NCI-H82 treated with DMSO at 0.1 percent for 48 hours (cell line): ENCODE data around the gene IGFLR1.

Source experiments
- DNase-seq: peaks from one replicate; lab custom pipeline; 2025; ENCODE audit not compliant: unreplicated experiment; lab: John Stamatoyannopoulos, UW

The IGFLR1 gene

DNA sequence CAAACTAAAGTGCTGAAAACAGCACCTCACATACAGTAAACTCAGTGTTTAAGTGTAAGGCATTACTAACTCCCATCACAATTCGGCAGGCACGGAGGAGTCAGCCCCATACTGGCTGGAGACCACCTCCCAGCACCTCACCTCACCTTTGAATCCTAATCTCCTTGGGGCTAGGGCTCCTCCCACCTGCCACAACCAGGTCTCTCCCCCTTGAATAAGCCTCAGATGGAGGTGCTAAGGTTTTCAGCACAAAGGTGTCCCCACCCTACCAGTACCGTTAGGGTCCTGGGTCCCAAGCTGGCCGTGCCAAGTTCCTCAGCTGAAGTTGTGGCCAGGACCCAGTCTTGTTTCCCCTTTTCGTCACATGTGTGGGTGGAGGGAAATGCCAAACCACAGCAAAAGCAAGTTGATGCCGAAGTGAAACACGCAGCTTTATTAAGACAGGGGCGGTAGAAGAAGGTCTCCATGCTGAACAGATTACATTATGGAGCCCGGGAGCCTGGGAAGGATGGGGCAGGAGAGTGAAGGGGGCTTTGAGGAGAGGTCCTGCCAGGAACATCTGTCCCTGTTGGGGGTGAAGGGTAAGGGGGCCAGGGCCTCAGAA lies at the start of gene IGFLR1:
Gene IGFLR1, minus strand, starts transcription at position 332 of the 604 bp plus-strand sequence. CDS start 1,272 bp downstream, outside the sequence.
- DNase-seq = no peak

- no peak for DNase-seq
Measured at GRCh38 chr19:35791814-35792279, 49.6 kb upstream of the IGFLR1 start.

- DNase-seq = no peak
Measured at GRCh38 chr19:35790981-35791813, 48.9 kb upstream of the IGFLR1 start.

DNA sequence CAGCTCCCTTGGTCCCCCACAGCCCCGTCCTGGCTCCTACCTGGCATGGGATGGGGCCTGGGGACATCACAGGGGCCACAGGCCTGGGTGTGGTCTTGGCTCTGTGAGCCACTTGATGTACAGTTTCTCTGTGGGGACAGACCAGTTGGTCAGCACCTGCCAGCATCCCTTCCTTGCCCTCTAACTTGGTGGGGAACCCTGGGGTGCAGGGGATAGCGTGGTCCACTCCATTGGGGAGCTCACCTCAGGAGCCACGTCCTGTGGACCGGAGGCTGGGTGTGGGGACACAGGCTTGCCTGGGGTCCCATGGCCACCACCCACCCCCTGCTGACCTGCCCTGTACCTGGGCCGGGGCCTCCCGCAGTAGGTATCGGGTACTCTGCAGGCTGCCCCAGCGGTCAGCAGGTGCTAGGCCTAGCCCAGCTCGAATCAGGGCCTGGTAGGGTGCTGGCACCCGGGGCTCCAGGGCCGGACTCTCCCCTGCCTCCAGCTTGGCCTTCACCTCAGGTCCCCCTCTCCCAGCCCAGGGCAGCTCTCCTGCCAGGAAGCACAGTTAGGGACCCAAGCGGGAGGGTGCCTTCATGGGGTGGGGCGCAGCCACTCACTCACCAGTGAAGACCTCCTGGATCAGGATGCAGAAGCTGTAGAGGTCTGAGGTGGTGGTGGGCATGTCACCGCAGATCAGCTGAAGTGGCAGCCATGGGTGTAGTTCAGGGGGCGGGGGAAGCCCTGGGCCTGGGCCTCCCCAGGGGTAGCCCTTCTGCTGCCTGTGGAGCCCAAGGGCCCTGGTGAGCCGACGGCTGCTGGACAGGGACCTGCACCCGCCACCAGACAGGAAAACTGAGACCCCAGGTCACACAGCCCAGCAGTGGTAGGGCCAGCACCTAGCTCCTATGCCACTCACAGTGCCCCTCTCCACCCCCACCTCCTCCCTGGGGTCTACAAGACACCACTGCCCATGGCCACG lies 48.0 kb upstream of the IGFLR1 start:
- no peak for DNase-seq

DNA sequence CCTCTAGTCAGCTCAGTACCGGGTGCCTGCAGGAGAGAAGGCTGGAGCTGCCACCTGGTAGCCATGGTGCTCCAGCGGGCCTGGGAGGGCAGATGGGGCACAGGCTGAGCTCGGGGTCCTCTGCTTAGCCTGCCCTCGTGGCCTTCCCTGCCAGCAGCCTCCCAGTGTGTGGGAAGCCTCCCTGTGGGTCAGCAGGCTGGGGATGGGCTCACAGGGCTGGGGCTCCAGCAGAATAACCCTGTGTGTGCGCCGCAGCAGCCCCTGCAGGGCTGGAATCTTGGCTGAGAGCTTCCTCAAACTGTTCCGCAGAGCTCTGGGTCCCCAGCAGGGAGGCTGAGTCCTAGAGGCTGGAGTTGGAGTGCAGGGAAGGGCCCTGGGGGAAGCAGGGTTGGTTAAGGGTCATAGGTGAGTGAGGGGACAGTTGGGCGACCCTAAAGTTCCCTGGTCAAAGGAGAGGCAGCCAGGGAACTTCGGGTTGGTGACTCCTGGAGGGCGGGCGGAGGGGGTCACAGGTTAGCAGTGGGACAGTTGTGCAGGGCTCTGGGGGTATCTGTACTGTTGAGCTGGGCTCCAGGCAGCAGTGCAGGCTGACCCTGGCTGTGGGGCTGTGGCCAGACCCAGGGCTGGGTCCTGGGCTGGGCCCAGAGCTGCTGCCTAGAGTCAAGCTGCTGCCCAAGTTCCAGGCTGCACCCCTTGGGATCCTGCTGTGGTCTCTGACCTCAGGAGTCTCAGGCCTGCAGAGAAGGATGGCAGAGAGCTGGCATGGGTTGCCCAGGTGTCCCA lies 47.1 kb upstream of the IGFLR1 start:
- DNase-seq = no peak

- DNase-seq = no peak
Measured at GRCh38 chr19:35788205-35788960, 46.1 kb upstream of the IGFLR1 start.

- DNase-seq = no peak
Measured at GRCh38 chr19:35787227-35787799, 45.1 kb upstream of the IGFLR1 start.

GRCh38 chr19:35786299-35787160 lies 44.3 kb upstream of the IGFLR1 start:
- no peak for DNase-seq

- no peak for DNase-seq
Measured at GRCh38 chr19:35785339-35785627, 43.0 kb upstream of the IGFLR1 start.

DNA sequence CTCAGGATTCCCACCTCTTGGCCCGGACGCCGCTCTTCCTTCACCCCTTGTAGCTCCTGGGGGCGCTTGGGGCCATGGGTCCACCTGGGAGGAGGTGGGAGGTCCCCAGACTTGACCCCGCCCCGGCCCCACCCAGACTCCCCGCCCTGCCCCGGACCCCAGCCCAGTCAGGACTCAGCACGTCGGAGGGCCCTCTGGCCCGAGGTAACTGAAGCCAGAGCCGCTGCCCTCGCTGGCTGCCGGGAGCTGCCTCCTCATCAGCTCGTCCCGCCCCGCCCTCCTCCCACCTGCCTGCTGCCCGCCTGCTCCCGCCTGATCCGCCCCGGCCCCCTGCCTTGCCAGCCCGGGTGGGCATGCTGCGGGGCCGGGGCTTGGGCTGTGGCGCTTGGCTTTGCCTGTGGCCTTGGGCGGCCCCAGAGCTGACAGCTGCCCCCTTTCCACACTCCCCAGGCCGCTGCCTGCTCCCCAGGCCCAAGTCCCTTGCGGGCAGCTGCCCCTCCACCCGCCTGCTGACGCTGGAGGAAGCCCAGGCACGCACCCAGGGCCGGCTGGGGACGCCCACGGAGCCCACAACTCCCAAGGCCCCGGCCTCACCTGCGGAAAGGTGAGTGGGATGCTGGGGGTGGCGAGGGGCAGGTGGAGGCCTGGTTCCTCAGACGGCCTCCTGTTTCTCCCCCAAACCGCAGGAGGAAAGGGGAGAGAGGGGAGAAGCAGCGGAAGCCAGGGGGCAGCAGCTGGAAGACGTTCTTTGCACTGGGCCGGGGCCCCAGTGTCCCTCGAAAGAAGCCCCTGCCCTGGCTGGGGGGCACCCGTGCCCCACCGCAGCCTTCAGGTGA lies 42.5 kb upstream of the IGFLR1 start:
- no peak for DNase-seq

DNA sequence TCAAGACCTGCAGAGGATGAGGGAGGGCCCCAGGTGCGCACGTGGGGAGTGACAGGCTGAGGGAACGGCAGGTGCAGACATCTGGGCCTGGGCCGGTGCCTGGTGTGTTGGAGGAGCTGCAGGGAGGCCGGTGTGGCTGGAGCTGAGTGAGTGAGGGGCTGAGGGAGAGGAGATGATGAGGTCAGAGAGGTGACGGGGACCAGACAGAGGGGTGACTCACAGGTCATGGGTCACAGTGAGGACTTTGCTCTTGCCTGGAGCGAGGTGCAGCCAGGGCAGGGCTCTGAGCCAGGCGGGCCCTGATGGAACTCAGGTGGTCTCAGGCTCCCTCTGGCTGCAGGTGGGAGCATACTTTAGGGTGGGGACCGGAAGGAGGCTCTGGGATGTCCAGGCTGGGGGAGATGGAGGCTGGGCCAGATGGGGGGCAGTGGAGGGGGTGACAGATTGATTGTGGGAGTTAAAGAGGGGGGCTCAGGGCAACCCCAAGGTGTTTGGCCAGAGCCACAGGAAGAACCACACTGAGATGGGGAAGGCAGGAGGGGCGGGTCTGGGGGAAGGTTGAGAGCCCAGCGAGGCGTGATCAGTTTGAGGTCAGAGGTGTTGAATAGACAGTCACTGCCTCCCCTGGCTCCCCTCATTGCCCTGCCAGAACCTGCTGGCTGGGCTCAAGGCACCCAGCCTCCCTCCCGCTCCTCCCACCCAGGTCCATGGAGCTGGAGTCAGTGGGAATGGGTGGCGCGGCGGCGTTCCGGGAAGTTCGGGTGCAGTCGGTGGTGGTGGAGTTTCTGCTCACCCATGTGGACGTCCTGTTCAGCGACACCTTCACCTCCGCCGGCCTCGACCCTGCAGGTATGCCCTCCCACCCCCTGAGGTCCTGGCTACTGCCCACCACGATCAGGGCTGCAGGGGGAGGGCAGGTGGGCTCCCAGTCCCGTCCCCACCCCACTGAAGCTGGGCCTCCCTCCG lies 41.5 kb upstream of the IGFLR1 start:
- DNase-seq = no peak

GRCh38 chr19:35782589-35782988 lies 40.3 kb upstream of the IGFLR1 start:
- no peak for DNase-seq

DNA sequence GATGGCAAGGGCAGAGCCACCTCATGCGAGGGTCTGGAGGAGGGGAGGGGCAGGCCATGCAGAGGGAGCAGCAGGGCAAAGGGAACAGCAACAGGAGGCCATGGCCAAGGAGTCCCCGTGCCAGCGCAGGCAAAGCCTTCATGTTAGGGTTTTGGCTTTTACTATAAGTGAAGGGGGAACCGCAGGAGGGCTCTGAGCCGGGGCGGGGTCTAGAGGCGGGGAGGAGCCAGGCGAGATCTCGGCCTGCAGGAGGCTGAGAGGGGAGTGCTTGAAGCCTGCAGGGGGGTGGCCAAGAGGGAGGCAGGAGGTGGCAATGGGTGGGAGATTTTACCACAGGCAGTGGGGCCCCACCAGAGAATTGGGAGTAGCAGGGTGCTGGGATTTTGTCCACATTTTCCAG lies 39.4 kb upstream of the IGFLR1 start:
- DNase-seq = no peak

DNA sequence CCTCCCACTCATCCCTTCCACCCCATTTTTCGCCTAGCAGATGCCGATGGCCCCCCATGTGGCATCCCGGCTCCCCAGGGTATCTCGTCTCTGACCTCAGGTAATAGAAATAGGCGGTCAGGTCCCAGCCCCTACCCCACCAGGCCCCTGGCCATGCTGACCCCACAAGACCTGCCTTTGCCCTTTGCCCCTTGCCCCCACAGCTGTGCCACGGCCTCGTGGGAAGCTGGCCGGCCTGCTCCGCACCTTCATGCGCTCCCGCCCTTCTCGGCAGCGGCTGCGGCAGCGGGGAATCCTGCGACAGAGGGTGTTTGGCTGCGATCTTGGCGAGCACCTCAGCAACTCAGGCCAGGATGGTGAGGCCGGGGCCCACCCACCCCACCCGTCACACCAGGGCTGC lies 38.5 kb upstream of the IGFLR1 start:
- no peak for DNase-seq

GRCh38 chr19:35780058-35780457 lies 37.8 kb upstream of the IGFLR1 start:
- no peak for DNase-seq

- no peak for DNase-seq
Measured at GRCh38 chr19:35779033-35779432, 36.8 kb upstream of the IGFLR1 start.

- no peak for DNase-seq
Measured at GRCh38 chr19:35777961-35778360, 35.7 kb upstream of the IGFLR1 start.
